ENCODE data around the gene KDM2B.

DNA sequence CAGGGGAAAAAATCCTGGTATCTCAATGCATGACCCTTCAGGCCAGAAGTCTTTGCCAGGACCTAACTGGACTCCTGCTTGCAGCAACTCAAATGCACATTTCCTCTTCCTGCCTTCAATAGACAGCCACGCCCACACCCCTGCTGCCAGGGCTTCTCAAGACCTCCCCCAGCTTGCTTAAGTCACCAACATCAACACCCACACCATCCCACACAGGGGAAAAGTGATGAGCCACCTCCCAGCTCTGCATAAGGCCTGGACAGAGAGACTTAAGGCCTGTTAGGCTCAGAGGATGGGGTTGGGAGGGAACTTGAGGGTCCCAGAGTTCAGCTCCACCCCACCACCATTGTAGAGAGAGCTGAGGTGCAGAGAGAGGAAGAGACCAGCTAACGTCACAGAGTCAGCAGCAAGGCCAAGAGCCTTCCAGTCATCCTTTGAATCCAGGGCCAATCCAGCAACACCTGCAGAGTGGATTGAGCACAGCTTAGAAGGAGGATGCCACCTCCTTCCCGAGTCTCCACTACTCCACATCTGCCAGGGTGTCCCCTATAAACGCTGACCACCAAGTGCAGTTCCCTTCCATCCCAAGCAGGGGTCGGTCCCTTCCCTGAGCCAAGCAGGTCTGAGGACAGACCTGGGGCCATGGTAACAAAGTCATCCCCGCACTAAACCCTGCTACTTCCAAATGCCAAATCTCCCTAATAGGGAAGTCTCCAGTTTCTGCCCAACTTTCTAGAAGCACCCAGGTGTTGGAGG is 50.0 kb downstream of the KDM2B start:
- TF ChIP-seq GATA2 (IDR thresholded peaks at IDR 0.05; ENCODE audit: low read depth, low read length) (no peak), GATA3 (IDR thresholded peaks at IDR 0.05; ENCODE audit: low read depth, low read length) (no peak)

All from SH-SY5Y (cell line).